ENCODE results near the gene HECTD1. TPM values are rescaled to one million over a fixed set of nuclear protein-coding genes. Genes with fewer than 3 reads are reported as not detected.

Gene HECTD1
- total RNA-seq, 4 donors from 2014 or later, result 189 to 236 (median 209) TPM

- DNase-seq (ENCODE audit: low spot score) (no peak), ATAC-seq (ENCODE audit: low FRiP score) (no peak)
- TF ChIP-seq CTCF (IDR thresholded peaks at IDR 0.05), result no peak
These were observed 33.2 kb downstream of the HECTD1 start for GRCh38 chr14:31174433-31174832.

- no peak for TF ChIP-seq CTCF (IDR thresholded peaks at IDR 0.05)
- ATAC-seq (ENCODE audit: low FRiP score) (no peak), DNase-seq (ENCODE audit: low spot score) (no peak)
These were observed 34.3 kb downstream of the HECTD1 start for GRCh38 chr14:31173120-31173837.

GRCh38 chr14:31172084-31172483 lies 35.5 kb downstream of the HECTD1 start:
- ATAC-seq (ENCODE audit: low FRiP score) (no peak), DNase-seq (ENCODE audit: low spot score) (no peak)
- TF ChIP-seq CTCF (IDR thresholded peaks at IDR 0.05), result no peak

DNA sequence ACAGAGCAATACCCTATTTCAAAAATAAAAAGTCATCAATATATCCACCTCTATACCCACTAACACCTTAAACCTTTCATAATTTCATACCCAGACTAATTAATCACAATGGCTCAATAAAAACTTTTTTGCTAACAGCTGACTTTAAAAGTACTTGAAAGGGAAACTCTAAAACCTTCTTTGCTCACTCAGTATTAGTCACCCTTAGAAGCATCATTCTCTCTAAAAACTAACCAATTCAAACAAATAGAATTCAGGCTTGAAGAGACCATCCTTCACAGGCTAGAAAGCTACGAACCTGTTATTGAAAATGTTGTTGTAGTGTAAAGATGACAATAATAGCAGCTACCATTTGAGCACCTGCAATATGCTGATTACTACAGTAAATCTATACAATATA lies 37.2 kb downstream of the HECTD1 start:
- no peak for TF ChIP-seq CTCF (IDR thresholded peaks at IDR 0.05)
- no peak for ATAC-seq (ENCODE audit: low FRiP score)

GRCh38 chr14:31169877-31170276 lies 37.7 kb downstream of the HECTD1 start:
- no peak for TF ChIP-seq CTCF (IDR thresholded peaks at IDR 0.05)
- DNase-seq (ENCODE audit: low spot score) (no peak), ATAC-seq (ENCODE audit: low FRiP score) (no peak)

More for the DNA sequence above, 37.2 kb downstream of the HECTD1 start:
- DNase-seq (ENCODE audit: low spot score), result no peak

GRCh38 chr14:31167032-31167431 lies 40.6 kb downstream of the HECTD1 start:
- TF ChIP-seq CTCF (IDR thresholded peaks at IDR 0.05), result no peak
- ATAC-seq (ENCODE audit: low FRiP score) (no peak), DNase-seq (ENCODE audit: low spot score) (no peak)

DNA sequence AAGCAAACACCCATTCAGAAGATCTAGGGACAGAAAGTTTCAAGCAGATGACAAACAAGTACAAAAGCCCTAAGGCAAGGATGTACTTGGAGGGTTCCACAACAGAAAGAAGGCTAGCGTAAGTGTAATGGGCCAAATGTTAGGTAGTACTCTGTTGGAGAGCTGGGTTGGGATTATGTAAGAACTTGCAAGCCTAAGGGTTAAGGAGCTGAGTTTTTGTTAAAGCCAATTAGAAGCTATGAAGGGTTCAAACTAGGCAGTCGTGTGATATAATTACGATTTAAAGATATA lies 41.4 kb downstream of the HECTD1 start:
- ATAC-seq (ENCODE audit: low FRiP score) (no peak), DNase-seq (ENCODE audit: low spot score) (no peak)
- no peak for TF ChIP-seq CTCF (IDR thresholded peaks at IDR 0.05)
